Glutamatergic neuron (in vitro differentiated cells): ENCODE measurements around the gene ROBO1. TPM values are rescaled to one million over a fixed set of nuclear protein-coding genes. Genes with fewer than 3 reads are reported as not detected.

Experiments used
- DNase-seq: peaks from one replicate; pipeline ENCODE4 v3.0.0; 2022
- H3K27ac Mint-ChIP-seq: one replicate; pipeline ENCODE4 v1.8.0; 2020; ENCODE audit warnings: mild to moderate bottlenecking, mixed read lengths, inconsistent platforms; ENCODE audit not compliant: unreplicated experiment
- H3K27me3 Mint-ChIP-seq: one replicate; pipeline ENCODE4 v1.8.0; 2020; ENCODE audit warnings: mild to moderate bottlenecking, moderate library complexity, mixed read lengths, inconsistent platforms; ENCODE audit not compliant: unreplicated experiment
- H3K36me3 Mint-ChIP-seq: one replicate; pipeline ENCODE4 v1.8.0; 2020; ENCODE audit warnings: mild to moderate bottlenecking, mixed read lengths, inconsistent platforms; ENCODE audit not compliant: unreplicated experiment
- H3K4me1 Mint-ChIP-seq: one replicate; pipeline ENCODE4 v1.8.0; 2020; ENCODE audit warnings: mild to moderate bottlenecking, low read depth, mixed read lengths, inconsistent platforms; ENCODE audit not compliant: unreplicated experiment
- H3K4me3 Mint-ChIP-seq: one replicate; pipeline ENCODE4 v1.8.0; 2020; ENCODE audit warnings: mild to moderate bottlenecking, mixed read lengths, inconsistent platforms; ENCODE audit not compliant: unreplicated experiment
- H3K9me3 Mint-ChIP-seq: one replicate; pipeline ENCODE4 v1.8.0; 2020; ENCODE audit warnings: mild to moderate bottlenecking, moderate library complexity, mixed read lengths, inconsistent platforms; ENCODE audit not compliant: unreplicated experiment
- CTCF ChIP-seq: fragments of 200-600 bp; sonication (generic); IDR thresholded peaks from one replicate; pipeline ENCODE4 v1.5.0; 2021; ENCODE audit not compliant: partially characterized antibody, unreplicated experiment
- total RNA-seq: library from RNA; stranded (reverse); fragmentation: NEBNext Ultra II Directional; extraction: Animal tissue kit (Norgen Biotek cat#: 25700); gene quantifications from one replicate; pipeline ENCODE4 v1.2.1, GENCODE V29; 2021; ENCODE audit not compliant: unreplicated experiment

The ROBO1 gene
- total RNA-seq, 1 donor from 2014 or later, result 505 TPM

- peaks cover 5% of the 10 kb centered on the region for H3K27me3 Mint-ChIP-seq
- H3K4me3 Mint-ChIP-seq, result no peak overlapping the region
- H3K9me3 Mint-ChIP-seq, result peaks cover 12% of the 10 kb centered on the region
- H3K36me3 Mint-ChIP-seq, result no peaks in the 10 kb centered on the region
- H3K4me1 Mint-ChIP-seq, result peaks cover 32% of the 10 kb centered on the region
- no peak for TF ChIP-seq CTCF
- no peak for DNase-seq
- no peak overlapping the region for H3K27ac Mint-ChIP-seq
Observed at GRCh38 chr3:78788839-78789238, 979.0 kb downstream of the ROBO1 start.

DNA sequence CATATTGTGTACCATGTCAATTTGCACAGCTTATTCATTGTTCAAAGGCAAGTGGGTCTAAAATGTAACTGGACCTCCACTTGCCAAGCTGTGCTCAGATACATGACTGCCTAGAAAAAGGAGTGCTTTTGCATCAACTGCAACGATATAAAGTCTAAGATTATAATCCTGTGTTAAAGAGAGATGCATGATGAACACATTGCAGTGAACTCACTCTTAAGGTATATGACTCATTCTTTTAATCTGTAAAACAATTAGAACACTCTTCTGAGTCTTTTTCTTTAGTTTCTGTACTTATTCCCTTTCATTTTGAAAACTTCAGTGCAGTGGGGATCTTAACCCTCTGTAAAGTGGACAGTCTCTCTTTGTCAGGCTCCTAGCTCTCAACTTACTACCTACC, 982.8 kb downstream of the ROBO1 start:
- no peak for DNase-seq
- Mint-ChIP-seq H3K27ac (no peak overlapping the region), H3K27me3 (peaks cover 5% of the 10 kb centered on the region), H3K36me3 (no peaks in the 10 kb centered on the region), H3K4me3 (no peak overlapping the region), H3K4me1 (peaks cover 22% of the 10 kb centered on the region), H3K9me3 (peaks cover 7% of the 10 kb centered on the region)
- TF ChIP-seq CTCF, result no peak

DNA sequence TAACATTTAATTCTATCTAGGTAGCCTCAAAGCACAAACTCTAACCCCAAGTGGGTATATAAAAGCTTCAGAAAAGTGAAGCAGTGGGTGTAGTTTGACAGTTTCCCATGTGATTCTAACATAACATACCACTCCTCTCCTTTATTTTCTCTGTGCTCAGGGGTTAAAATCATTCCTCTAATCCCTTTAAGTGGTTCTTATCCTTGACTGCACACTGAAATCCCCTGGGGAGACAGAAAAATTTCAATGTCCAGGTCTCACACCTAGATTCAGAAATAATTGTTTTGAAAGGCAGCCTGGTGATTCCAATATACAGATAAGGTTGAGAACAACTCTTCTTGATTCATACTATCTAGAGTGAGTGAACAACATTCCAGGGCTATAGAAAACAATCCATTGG, 986.4 kb downstream of the ROBO1 start:
- no peak for TF ChIP-seq CTCF
- H3K4me1 Mint-ChIP-seq, result peaks cover 24% of the 10 kb centered on the region
- H3K27ac Mint-ChIP-seq, result peak overlapping the region; percentile 7
- H3K9me3 Mint-ChIP-seq, result peaks cover 10% of the 10 kb centered on the region
- no peak overlapping the region for H3K4me3 Mint-ChIP-seq
- no peak for DNase-seq
- H3K36me3 Mint-ChIP-seq, result peaks cover 6% of the 10 kb centered on the region
- peaks cover 3% of the 10 kb centered on the region for H3K27me3 Mint-ChIP-seq

- DNase-seq, result no peak
- peak overlapping the region; percentile 80 for H3K27ac Mint-ChIP-seq
- H3K27me3 Mint-ChIP-seq, result peaks cover 8% of the 10 kb centered on the region
- H3K36me3 Mint-ChIP-seq, result peaks cover 8% of the 10 kb centered on the region
- peaks cover 12% of the 10 kb centered on the region for H3K9me3 Mint-ChIP-seq
- H3K4me3 Mint-ChIP-seq, result peak overlapping the region; percentile 27
- H3K4me1 Mint-ChIP-seq, result peaks cover 35% of the 10 kb centered on the region
- TF ChIP-seq CTCF, result no peak
Observed at GRCh38 chr3:78765671-78766485, 1001.9 kb downstream of the ROBO1 start.

DNA sequence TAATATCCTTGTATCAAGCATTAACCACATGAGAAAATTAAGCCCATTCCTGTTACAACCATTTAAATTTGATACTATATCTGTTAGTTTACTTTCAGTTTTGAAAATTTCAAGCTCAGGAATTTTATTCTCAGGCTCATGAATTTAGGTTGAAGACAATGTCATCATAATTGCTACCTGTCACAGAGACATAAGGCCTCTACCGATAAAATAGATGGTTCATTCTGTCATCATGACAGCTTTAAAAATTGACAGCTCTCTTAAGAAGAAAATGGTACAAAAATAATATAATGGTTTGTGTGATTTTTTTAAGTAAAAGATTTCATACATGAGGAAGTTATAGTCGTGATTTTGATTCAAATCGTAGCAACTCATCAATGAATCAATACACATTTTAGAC, 1003.2 kb downstream of the ROBO1 start:
- no peak for DNase-seq
- TF ChIP-seq CTCF, result no peak
- Mint-ChIP-seq H3K27ac (peak overlapping the region; percentile 17), H3K4me1 (peaks cover 37% of the 10 kb centered on the region), H3K4me3 (no peak overlapping the region), H3K27me3 (peaks cover 8% of the 10 kb centered on the region), H3K9me3 (peaks cover 10% of the 10 kb centered on the region), H3K36me3 (peaks cover 8% of the 10 kb centered on the region)
